G401.6 (cell line): ENCODE results near the gene TAB2.

Experiments
- FAIRE-seq: peaks from 2 replicates; lab custom pipeline; 2012; peaks lifted over from hg19 to GRCh38; lab: Jason Lieb, UNC

The TAB2 gene

DNA sequence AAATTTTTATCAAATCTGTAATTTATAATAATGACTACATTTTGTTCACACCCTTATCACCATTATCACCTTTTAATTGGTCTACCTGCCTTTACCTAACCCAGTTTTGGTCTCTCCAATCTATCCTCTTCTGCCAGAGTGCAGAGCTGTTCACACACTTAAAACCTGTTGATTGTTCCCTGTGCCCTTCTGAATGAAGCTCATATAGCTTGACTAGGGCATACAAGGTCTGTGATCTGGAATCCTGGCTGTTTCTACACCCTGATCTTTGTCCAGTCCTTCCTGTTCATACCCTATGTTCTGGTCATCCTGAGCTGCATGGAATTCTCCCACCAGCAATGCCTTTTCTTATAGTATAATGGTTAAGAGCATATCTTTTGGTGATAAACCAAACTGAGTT lies 53.6 kb downstream of the TAB2 start:
- FAIRE-seq = no peak

DNA sequence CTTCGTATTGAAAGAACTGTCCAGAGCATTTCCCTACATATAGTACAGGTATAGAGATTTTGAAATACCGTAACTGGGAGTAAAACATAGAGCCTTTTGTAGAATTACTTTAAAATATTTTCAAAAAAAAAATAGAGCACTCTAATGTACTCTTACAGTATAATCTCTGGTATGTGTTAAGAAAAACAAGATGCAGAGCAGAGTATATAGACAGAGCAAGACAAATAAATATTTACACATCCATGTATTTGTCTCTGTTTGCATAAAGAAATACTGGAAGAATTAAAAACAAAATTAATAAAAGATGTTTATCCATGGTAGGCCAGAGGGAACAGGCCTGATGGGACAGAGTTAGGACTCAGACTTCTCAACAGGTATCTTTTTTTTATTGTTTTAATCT lies 54.5 kb downstream of the TAB2 start:
- FAIRE-seq = peak; percentile 30

DNA sequence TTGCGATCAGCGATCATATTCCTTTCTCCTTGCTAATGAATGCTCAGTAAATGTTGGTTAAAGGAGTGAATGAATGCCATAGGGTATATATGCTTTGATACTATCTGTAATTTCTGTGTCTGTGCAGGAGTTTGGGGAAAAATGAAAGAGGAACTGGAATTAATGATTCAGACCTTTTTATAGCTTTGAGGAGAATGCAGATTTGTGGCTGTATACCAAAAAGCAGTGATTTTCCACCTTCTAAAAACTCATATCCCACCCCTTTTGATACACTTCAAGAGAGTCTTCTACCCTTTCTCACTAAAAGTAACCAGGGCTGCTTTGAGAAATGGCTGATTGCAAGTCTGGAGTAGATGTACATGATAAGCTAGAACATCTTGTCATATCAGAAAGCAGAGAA lies 56.0 kb downstream of the TAB2 start:
- FAIRE-seq = no peak

DNA sequence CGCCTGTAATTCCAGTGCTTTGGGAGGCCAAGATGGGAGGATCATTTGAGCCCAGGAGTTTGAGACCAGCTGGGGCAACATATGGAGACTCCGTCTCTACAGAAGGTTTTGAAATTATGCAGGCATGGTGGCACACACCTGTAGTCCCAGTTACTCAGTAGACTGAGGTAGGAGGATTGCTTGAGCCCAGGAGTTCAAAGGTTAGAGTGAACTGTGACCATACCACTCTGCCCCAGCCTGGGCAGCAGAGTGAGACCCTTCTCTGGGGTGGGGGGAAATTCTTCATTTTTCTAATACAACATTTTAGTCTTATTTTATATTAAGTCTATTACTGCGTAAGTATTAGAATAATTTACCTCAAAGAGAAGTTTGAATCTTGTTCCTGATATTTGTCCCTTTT lies 62.5 kb downstream of the TAB2 start:
- FAIRE-seq = no peak

DNA sequence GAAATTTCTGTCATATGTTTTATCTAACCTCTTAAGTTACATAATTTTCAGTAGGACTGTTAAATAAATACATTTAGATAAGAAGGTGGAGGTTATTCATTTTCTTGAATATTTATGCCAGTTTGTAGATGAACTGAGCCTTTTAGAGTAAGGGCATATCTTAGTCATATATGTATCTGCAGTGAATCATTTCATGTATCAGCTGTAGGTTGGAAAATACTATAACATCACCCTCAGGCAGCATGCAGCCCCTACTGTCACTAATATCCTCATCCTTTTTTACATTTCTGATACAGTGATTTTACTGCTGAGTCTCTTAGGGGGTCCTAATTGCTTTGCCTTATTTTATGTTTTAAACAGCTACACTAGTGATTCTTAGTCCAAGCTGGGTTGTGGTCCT lies 63.0 kb downstream of the TAB2 start:
- no peak for FAIRE-seq

DNA sequence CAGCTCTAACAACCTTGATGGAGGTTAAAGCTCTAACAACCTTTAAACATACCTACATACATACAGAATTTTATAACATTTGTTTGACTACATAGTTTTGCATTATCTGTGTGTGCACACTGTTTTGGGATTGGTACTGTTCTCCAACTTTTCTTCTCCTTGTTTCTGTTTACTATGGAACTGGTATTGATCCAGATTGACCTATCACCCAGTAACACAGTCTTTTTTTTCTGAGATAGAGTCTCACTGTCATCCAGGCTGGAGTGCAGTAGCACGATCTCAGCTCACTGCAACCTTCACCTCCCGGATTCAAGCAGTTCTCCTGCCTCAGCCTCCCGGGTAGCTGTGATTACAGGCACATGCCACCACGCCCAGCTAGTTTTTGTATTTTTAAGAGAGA lies 65.9 kb downstream of the TAB2 start:
- FAIRE-seq = no peak

DNA sequence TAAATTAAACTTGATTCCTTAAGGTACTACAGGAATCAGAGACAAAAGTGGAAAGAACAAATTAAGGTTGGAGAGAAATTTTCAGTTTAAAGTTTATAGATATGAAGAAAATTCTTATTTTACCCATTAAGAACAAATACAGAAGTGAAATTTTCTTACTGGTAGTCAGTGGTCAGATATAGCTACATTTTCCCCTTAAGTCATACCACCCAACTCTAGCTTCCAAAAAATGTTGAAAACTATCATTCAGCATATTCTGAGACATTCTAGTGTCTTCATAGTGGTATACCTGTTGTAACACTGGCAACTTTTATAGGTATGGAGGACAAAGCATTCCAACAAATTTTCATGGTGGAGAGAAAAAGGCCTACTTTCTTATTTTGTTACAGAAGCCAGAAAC lies 67.0 kb downstream of the TAB2 start:
- FAIRE-seq = peak; percentile 6

DNA sequence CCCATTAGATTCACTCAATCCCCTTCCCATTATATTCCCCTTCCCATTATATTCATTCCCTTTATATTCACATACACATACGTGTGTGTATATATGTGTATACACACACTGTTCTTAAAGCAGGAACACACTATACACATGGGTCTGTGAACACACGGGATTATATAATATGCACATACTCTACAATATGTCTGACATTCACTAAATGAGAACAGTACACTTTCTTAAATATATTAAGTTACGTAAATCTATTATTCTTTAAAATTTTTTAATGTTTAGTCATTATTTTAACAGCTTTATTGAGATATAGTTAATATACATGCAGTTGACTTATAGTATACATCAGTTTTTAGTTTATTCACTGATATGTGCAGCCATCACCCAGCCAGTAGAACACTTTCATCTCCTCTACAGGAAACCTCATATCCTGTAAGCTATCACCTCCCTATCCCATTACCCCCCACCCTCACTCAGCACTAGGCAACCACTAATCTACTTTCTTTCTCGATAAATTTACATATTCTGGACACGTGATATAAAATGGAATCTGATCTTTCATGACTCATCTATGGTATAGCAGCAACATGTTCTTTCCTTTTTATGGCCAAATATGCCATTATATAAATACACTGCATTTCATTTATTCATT lies 68.6 kb downstream of the TAB2 start:
- FAIRE-seq = no peak

DNA sequence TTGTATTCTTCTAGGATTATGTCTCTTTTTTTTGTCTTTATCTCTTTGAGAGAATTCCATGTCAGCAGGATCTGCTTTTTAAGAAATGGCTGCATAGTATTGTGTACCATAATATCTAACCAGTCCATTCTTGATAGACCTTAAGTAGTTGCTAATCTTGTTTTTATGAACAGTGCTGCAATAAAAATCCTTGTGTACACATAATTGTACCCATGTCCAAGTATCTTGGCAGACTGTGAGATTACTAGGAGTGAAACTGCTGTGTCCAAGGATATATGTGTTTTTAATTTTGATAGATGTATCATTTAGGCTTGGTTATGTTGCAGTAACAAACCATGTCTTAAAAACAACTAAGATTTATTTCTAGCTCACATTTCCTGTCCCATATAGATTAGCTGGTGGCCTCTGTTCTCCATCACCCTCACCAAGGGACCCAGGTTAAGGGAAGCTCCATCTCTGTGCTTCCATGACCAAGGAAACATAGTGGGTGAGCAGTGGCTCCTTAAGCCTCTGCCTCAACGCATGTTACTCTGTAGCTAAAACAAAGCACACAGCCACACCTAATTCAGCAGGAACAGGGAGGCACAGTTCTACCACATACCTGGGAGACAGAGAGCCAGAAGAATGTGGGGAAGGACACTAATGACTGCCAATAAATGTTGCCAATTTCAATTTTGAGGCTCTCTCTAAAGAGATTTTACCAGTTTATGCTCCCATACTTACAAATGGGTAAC lies 70.4 kb downstream of the TAB2 start:
- FAIRE-seq = no peak

DNA sequence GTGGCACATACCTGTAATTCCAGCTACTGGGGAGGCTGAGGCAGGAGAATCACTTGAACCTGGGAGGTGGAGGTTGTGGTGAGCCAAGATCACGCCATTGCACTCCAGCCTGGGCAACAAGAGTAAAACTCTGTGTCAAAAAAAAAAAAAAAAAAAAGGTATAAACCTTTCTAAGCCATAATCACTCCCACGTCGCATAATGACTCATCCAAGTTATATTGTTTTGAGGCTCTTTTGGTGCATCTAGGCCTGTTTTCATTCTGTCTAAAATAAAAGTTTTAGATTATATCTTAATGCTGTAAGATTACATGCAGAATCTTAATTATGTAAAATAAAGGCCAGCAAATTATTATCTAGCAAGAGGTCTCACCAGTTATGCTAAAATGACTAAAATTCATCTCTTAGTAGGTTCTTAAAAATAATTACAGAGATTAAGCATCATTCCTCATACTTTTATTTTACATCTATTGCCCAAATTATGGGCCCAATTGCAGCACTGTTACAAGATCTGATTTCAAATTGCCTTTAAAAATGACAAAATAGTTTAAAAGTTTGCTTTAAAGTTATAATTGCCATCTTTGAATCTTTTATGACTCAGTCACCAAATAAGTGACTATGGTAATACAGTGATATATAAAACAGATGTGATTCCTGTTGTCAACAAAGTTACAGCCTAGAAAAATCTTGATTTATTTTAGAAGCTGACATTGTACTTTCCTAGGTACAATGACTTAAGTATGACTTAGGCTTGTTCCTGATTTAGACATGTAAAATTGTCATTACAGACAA lies 72.2 kb downstream of the TAB2 start:
- FAIRE-seq = no peak

DNA sequence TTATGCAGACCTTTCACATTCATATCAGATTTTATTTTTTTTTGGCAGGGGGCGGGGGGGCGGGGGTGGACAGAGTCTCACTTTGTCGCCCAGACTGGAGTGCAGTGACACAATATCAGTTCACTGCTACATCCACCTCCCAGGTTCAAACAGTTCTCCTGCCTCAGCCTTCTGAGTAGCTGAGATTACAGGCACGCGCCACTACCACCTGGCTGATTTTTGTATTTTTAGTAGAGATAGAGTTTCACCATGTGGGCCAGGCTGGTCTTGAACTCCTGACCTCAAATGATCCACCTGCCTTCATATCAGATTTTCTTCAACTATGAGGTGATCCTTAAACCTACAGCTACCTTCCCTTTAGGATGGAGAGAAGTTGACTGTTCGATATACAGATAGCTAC lies 74.6 kb downstream of the TAB2 start:
- FAIRE-seq = no peak

DNA sequence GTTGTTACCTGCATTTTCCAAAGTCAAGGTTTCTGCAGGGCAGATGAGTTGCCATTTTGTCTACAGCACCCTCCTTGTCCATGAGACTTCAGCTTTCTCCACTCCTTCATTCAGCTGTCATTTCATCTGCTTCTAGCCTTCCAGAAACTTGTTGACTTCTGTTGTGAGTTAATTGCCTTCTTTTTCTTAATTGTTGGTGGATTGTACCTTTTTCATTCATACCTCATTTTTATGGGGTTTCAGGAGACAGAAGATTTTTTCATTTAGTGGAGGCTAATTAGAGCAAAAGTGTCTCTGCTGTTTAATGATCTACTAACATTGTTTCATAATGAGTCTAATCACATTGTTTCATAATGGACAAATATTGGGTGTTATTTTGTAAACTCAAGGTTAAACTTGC lies 75.0 kb downstream of the TAB2 start:
- FAIRE-seq = no peak

DNA sequence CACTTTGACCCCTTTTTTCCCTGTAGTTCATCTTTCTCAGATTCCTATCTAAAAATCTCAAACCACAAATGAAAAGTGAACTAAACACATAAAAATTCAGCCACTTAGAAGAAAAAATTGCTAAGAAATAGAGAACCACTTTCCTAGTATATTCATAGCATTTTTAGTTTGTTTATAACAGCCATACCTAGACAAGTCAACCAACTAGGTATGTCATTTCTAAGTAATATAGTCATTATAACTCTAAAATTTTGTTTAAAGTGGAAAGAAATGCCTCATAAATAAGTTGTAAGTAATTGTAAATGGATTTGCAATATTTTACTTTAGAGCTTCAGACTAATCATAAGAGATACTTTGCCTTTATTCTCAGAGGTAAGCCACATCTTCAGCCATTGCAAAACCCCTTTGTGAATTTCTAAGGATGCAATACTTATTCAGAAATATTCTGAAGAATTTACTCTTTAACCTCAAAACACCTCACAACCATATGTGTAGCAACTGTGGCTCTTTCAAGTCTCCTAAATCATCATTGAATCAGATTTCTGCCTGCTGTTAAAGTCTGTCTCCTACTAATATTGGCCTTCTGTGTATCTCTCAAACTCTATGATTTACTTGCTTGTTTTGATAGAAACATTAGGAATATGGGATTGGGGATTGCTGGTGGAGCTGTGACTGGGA lies 75.6 kb downstream of the TAB2 start:
- FAIRE-seq = peak; percentile 76

DNA sequence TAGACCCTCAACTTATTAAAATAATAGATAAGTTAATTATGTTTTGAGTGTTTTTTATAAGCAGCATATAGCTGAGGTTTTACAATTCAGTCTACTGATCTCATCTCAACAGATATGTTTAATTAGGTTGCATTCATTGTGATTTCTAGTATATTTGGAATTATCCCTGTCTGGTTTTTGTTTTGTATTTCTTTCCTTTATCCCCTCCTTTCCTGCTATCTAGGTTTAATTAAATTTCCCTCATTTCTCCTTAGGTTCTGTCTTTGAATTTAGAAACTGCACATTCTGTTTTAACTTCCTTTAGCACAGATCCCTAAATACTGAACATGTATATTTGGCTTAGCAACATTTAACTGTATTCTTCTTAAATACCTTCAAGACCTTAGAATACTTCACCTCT lies 77.7 kb downstream of the TAB2 start:
- no peak for FAIRE-seq

DNA sequence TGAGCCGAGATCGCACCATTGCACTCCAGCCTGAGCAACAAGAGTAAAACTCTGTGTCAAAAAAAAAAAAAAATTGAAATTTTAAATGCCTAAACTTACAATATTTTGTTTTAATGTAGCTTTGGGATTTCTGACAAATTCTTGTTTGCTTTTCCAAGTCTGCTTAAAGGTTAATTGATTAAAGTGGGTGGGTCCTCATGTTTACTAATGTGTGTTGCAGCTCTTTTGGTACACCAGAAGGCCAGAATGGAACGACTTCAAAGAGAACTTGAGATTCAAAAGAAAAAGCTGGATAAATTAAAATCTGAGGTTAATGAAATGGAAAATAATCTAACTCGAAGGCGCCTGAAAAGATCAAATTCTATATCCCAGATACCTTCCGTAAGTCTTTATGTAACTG lies 79.9 kb downstream of the TAB2 start:
- FAIRE-seq = no peak

DNA sequence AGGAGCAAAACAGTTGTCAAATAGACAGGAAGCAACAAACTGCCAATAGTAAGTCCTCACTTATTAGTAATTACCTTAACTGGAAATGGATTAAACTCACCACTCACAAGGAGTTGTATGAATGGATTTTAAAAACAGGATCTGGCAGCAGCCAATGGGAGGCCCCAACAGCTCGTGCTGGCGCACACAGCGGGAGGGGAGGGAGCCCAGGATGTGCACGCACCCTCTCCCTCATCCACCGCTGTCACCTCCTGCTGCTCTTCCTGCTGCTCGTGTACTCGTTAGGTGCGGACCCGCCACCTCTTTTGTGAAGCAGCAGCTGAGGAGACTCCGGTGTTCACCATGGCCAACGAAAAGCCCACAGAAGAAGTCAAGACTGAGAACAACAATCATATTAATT lies 82.5 kb downstream of the TAB2 start, which contains the start of gene SUMO4:
SUMO4 (plus strand) TSS at position 213 of the 400 bp plus-strand sequence; CDS start at position 343, 130 bp downstream.
- FAIRE-seq = no peak

DNA sequence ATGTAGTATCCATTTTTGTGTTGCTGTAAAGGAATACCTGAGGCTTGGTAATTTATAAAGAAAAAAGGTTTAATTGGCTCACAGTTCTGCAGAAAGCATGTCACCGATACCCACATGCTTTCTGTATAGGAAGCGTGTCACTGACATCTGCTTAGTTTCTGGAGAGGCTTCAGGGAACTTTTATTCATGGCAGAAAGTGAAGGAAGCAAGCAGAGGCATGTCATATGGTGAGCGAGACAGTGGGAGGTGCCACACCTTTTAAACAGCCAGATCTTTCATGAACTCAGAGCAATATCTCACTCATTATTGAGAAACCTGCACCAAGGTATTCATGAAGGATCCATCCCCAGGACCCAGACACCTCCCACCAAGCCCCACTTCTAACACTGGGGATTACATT lies 86.0 kb downstream of the TAB2 start:
- FAIRE-seq = no peak

DNA sequence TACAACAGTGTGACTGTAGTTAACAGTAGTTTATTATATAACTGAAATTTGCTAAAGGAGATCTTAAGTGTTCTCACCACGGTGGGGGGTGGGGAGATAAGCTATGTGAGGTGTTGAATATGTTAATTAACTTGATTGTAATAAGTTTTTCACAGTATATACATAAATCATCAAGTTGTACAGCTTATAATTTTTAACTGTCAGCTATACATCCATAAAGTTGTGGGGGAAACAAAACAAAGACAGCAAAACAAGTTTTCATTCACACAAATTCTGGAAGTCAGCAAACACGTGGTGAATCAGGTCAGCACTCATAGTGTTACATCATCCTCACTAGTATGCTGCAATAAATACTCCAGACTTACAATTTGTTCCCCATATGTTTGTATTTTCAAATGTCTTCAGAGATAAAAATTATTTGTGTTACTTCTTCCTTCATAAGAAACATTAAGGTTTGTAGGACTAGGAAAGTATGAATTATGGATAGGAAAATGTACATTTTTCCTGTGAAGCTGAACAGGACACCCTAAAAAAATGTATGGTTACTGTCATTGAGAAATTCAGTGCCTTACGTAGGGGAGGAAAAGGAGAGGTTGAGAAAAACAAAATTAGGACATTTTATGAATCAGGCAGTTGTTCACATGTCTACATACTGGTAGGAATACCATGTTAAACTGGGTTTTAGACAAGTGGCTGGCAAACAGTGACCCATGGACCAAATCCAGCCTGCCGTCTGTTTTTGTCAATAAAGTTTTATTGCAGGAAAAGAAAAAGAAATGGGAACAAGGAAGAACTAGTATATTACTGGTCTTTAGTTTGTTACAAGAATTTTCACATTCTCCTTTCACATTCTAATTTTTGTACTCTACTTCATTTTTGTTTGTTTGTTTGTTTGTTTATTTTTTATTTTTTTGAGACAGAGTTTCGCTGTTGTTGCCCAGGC lies 88.6 kb downstream of the TAB2 start:
- no peak for FAIRE-seq

DNA sequence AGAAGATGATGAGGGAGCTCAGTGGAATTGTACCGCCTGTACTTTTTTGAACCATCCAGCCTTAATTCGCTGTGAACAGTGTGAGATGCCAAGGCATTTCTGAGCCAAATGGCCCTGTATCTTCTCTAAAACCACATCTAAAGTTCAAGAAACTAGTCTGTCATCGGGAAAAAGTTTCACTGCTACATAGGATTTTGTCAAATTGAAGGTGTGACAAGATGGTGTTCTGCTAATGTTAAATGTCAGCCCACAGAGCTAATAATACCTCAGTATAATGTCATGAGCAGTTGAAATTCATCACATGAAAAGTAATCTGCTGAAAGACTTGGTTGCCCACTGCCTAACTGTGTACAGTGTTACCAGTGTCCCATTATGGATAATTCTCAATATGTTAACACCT lies 92.1 kb downstream of the TAB2 start:
- no peak for FAIRE-seq

DNA sequence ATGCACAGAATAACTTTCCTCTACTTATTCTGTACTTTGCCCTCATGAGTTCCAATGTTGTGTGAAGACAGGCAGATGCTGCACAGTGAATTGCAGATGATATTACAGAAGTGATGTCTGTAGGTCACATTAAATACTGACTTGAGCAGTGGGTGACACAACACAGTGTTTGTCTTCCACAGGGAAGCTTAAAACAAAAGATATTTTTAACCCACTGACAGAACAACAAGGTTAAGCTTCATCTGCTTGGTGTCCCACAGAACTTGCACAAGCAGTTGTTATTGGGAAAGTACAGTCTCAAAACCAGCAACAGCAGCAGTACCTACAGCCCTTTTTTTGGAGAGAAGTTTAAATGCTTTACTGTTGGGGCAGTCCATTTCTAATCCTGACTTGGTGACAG lies 93.0 kb downstream of the TAB2 start:
- FAIRE-seq = no peak

DNA sequence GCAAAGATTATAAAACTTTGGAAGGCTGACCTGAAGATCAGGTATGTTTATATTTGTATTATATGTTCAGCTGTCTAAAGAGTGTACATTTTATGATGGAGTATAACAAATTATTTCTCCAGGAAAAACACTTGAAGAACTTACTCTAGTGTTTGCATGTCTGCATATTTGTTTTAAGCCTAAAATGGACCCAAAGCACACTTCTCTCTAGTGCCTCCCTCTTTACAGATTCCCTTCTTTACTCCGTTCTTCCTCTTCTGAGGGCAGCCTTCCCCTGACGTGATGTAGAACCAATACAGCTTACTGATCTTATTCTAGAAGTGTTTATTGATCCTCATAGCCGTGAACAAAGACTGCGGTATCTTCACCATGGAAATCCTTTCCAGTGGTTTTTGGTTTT lies 96.5 kb downstream of the TAB2 start:
- FAIRE-seq = no peak

DNA sequence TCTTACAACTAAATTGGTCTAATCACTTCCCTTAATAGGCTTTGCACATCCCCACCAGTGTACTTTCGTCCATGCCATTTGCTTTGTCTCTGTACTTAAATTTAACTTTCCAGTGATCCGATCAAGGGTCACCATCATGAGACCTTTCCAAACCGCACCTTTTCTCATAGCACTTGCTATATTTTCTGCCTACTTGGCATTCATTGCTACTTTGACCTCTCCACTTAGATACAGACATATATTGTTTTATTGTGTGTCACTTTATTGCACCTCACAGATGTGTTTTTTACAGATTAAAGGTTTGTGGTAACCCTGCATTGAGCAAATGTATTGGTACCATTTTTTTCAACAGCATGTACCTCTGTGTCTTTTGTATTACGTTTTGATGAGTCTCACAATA lies 97.3 kb downstream of the TAB2 start:
- no peak for FAIRE-seq
